DND-41 (cell line): ENCODE measurements around the gene PAPLN.

Experiments
- CTCF ChIP-seq: IDR thresholded peaks from 2 replicates; pipeline ENCODE4 v1.5.1; 2012; ENCODE audit warnings: borderline replicate concordance, low read length, moderate library complexity, mild to moderate bottlenecking; ENCODE audit not compliant: poor library complexity, severe bottlenecking; ENCODE audit errors: extremely low read depth
- EZH2 ChIP-seq: IDR thresholded peaks from 3 replicates; pipeline ENCODE4 v1.6.1; 2012; ENCODE audit warnings: borderline replicate concordance, low read depth, mild to moderate bottlenecking, moderate library complexity, low read length, inconsistent platforms; ENCODE audit not compliant: severe bottlenecking

GRCh38 chr14:73272393-73272792, 35.1 kb downstream of the PAPLN start:
- TF ChIP-seq CTCF (no peak), EZH2 (no peak)
